HG03439 (cell line): ENCODE data around the gene FOXO6.
A peak's percentile ranks its signal among the peaks of the same experiment; 100 is the strongest.

ENCODE experiments used
- ATAC-seq: cut with Tn5 transposase; IDR thresholded peaks from one replicate; pipeline ENCODE4 v1.9.1; 2021; ENCODE audit warnings: mild to moderate bottlenecking, moderate library complexity; ENCODE audit not compliant: unreplicated experiment

FOXO6 gene

DNA sequence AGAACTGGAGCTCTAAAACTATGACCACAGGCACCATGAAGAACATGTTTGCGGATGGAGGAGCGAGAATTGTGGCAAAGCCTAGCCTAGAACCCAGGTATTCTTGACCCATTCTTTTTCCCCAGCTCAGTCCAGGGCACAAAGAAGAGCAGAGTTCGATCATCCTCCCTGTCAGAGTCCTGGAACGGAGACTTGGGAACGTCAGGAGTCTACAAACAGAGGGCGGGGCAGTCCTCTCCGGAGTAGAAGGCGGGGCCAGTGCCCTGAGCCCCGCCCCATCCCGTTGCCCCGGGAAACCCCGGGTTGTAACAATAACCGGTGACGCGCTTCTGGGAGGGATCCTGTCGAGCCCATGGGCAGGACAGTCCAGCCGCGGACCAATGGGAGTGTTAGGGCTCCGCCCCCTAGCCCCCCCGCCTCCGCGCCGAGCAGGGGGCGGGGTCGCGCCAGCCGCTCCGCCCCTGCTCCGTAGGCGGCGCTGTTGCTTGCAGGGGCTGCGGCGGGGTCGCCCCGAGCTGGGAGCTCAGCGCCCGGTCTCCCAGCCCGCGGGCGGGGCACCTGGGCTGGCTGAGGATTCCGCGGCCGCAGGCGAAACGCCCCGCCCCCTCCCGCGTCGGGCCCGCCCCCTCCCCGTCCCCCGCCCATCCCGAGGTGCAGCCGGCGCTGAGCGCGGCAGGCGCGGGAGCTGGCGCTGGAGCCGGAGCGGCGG lies at the start of gene FOXO6:
TSS of gene FOXO6 (plus strand) at position 649 of the 709 bp plus-strand sequence.
- peak; percentile 91 for ATAC-seq

DNA sequence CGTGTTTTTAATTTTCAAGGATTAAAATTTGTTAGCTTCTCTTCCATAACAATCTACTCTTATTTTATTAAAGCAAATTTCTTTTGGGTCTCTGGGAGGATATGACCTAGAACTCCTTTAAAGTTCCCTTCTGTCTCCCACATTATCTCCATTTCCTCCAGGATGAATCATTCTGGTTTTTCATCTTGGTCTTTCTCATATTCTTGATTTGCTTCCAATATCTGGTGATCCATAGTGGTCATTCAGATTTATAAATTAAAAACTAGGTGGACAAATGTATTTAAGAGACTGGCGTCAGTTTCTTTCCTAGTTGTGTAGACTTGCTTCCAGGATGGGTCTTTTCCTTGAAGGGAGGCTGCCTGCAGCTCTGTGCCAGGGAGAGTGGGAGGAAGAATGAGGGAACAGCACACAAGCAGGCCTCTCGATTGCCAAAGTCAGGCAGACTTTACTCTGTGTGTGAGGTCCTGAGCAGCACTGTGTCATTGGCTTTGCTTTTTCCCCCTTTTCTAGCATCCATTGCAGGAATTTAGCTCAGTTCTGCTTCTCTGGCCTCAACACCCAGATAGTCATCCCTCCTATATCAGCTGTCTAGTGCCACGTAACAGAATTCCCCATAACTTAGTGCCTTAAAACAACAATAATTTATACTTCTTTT lies 48.1 kb upstream of the FOXO6 start:
- ATAC-seq = no peak

DNA sequence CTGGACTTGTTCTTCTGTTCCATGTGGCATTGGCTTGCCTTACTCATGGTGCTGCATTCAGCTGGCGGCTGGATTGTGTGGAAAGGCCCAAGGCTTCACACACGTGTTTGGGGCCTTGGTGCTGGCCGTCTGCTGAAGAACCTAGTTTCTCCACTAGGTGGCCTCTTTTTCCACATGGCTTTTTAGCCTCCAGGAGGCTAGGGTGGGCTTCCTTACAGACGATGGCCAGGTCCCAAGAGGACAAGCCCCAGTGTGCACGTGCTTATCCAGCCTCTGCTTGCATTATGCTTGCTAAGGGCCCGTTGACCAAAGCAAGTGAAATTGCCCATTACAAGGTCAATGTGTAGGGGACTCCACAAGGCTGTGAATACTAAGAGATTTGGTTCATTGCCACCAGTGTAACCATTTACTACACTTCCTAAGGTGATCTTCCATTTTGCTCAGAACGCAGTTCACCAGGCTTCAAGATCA lies 47.5 kb upstream of the FOXO6 start:
- ATAC-seq = no peak

DNA sequence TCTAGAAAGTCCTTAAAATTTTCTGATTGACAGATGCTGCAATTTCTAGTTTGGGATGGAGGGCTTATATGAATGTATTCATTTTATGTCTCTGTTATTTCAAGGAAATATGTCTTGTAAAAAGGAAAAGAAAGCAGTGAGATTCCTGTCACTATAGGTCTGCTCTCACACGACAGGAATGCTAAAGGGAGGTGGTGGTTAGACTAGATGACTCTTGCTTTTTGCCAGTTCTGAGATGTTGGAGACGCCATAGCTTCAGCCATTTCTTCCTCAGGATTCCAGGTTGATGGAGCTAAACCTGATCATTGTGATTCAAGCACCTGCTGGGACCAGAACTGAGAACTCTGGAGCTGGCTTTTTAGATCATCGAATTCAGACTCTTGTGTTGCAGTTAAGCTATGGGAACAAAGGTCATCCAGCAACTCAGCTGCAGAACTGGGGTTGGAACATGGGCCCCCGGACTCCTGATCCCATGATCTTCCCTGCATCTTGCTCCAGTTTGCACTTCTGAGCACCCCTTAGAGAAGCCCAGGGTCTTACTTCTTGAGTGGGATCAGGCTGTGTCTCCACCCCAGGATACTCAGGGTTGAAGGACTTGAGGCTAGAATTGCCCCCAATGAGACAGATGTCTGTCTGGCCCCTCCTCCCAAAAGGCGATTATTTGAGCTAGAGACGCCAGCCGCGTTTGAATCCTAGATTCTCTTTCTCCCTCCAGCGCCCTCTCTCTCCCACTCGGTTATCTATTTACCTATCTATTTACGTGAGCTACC lies 46.7 kb upstream of the FOXO6 start:
- ATAC-seq = no peak

DNA sequence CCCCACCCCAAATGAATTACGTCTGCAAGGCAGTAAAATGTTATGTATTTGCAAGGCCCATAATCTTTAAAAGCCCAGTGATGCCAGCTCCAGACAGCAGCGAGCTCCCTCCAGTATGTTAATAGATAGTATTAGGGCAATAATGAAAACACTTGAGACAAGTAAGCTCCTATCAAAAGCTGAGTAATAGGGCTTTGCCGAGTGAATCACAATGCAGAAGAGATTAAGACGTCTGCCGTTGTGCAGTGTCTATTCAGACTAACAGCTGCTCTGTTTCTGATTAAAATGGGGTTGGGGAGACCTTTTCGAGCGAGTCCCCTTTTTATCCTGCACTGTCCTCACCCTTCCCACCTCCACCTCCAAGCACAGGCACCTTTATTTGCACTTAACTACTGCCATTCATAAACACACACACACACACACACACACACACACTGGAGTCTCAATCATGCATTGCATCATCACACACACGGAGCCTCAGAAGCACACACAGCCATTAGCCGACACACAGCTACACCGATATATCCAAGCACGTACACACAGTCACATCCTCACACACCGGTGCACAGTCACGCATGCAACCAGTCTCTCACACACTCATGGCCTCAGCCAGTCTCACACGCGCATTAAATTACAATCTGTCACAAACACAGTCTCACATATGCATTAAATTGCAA lies 46.0 kb upstream of the FOXO6 start:
- no peak for ATAC-seq

DNA sequence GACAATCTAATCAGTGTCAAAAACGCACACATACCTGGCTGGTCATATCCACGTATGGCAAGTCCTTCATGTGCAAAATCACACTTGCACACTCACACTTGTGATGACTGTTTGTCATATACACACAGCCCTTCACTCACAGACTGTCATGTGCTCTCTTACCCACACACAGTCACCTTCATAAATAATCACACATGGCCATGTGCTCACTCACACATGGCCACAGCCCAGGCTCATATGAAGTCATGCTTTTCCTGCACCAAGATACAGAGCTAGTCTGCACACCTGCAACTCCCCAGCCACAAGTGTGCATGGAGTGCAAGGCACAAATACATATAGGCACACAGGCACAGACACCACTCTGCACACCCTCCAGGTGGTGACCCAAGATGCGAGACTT lies 45.4 kb upstream of the FOXO6 start:
- no peak for ATAC-seq

DNA sequence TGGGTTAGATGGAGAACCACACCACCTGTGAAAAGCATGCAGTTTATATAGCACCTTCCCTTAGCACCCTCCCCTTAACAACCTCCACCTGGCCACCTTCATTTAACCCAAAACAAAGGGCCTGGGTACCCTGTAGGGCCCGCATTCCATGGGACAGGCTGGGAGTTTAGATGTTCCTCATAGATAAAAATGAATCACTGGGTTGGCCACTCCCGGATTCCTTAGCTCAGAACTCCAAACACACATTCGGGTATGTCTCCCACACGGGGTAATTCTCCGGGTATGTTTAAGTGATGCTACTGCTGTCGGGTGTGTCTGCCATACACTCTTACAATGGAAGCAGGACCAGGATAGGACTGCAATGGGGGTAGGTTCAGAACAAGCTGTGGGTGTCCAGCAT lies 43.9 kb upstream of the FOXO6 start:
- no peak for ATAC-seq

DNA sequence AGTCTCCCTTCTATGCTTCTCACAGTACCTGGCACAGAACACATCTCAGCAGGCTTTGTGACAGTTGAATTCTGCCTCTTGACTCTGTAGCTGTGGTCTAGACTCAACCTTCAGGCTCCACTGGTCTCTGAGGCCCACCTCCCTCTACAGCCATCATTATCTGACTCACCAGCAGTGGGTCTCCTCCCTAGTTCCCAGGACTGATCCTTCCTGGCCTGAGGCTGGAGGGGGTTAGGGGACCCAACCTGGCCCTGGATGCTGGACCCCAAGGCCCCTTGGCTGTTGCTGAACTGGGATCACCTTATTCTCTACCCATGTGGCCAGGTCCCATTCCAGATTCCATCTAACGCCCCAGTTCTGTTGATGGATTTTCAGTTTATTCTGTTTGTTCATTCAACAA lies 43.1 kb upstream of the FOXO6 start:
- ATAC-seq = no peak

DNA sequence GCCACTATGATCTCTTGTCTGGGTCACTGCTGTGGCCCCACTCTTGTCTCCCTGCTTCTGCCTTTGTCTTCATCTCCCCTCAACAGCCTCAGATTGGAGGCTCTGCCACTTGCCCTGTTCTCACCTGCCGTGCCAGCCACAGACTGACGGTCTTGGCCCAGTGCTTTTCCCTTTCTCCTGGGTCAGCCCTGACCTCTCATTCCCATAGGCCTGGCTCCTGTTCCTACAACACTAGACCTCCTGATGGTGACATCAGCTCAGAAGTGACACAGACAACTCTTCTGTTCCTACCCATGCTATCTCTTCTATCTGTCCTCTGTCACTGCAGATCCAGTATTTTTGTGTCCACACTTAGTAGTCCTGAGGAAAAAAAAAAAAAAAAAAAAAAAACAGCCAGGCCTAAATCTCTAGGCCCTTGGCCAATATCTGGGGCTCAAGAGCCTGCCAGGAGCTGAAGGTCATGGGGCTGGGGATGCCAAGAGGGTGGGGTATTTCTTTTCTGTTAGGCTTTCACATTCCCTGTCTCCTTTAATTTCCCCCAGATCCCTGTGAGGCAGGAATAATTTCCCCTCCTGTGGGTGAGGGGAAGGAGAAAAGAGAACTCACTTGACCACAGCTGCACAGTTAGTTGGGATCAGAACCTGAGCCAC lies 42.0 kb upstream of the FOXO6 start:
- ATAC-seq = no peak

DNA sequence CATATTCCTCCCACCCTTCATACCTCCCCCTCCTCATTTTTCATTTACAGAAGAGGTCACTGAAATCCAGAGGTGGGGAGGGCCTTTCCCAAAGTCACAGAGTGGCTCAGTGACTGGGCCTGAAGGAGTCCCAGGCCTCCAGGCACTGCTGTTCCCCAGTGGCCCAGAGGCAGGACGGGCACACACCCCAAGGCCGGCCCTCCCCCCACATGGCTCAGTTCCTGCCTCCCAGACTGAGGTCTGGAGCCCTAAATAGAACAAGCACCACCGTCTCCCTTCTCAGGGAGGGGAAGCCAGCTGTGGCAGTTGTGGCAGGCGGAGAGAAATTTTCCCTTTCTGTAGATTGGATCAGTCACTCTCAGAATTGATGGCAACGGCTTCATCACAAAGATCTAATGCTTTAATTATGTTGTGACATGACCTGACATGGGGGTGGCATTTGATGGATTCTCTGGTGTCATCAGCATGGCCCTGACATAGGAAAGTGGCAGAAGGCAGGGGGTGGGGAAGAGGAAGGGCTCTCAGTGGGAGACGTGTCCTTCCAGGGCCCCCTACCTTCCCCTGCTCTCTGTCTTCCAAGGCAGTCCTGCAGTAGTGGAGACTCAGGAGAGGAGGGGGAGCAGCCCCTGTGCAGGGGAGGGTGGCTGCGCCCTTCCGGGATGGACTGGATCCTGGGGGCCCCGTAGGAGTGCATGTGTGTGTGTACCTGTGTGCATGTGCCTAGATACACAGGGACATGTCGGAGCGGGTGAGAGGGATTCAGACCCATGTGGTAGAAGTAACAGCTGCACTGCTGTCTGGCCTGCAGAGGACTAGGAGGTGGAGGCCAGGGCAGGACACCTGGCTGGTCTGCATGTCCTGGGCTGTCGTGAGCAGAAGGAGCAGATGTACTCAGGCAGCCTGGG lies 41.2 kb upstream of the FOXO6 start:
- ATAC-seq = no peak

DNA sequence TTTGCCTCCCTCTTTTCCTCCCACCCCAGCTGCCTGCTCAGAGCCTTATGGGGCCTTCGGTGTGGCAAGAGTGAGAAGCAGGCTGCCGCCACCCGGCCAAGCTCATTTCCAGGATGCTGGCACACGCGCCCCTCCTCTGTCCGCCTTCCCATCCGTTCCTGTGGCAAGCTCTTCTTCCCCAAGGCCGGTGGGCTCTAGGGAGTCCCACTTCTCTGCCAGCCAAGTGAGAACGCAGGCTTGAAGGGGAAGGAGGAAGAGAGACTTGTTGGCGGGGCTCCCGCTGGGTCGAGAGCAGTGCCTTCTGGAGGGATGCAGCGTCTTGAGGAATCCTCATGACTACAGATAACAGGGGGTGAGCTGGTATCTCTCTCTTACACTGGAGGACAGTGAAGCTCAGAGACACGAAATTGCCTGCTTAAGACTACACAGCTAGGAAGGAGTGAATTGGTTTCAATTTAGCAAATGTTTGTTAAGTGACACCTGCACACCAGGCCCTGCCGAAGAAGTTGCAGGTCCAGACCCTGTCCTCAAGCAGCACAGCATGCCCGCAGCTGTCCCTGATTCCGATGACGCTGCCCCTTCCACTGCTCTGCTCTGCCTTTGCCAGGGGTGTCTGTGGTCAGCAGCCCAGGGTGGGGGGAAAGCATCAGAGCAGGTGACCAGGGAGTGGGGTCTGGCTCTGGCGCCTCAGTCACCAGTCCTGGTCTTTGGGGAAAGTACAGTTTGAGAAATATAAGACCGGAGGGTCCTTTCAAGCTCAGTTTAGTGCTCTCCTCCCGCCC lies 40.1 kb upstream of the FOXO6 start:
- ATAC-seq = no peak

DNA sequence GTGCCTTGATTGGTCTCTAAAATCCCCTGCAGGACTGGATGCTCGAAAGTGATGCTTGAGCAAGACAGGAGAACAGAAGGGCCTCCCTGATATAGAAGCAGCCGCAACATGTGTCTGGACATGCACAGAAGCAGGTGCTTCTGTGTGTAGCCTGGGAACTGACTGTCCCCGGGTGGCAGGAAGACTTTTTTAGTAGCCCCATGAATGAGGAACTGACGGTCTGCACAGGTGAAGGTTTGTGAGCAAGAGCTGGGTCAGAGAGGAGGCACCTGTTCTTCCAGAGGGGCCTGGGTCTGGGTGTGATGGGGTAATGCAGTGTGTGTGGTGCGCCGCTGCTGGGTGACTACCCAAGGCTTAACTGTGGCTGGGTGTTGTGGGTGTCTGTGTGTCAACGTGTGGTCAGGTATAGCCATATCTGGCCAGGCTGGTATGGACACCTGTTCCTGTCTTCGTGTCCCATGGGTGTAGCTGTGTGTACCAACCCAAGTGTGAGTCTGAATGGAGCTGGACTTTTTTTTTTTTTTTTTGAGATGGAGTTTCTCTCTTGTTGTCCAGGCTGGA lies 39.1 kb upstream of the FOXO6 start:
- ATAC-seq = no peak

DNA sequence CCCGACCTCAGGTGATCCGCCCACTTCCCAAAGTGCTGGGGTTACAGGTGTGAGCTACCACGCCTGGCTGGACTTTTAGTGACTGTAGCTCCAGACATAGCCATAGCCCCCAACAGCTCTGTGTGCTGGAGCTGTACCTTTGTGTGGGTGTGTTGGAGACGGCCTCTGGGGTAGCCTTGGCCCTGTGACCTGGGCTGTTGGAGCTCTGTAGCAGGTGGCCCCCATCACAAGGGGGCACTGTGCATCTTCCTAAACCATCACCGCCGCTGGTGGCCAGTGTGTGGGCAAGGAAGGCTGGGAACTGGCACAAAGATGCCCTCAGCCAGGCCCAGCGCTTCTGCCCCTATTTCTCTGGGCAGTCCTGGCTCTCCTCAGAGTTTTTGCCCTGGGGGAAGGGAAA lies 38.4 kb upstream of the FOXO6 start:
- ATAC-seq = no peak

DNA sequence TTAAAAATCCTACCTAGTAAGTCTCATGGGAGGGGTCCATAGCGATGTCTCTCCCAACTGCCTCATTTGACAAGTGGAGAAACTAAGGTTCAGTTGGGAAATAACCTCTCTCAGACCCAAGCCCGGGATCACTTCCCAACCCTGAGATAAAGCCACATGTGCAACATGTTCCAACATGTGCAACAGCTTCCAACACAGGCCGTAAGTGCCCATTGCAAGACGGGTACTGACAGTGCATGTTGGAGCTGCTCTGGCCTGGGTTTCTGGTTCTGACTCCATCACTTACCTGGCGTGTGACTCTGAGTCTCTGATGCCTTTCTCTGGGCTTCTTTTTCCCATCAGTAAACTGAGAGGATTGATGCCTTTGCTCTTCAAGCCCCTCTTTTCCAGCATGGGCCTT lies 38.0 kb upstream of the FOXO6 start:
- no peak for ATAC-seq

DNA sequence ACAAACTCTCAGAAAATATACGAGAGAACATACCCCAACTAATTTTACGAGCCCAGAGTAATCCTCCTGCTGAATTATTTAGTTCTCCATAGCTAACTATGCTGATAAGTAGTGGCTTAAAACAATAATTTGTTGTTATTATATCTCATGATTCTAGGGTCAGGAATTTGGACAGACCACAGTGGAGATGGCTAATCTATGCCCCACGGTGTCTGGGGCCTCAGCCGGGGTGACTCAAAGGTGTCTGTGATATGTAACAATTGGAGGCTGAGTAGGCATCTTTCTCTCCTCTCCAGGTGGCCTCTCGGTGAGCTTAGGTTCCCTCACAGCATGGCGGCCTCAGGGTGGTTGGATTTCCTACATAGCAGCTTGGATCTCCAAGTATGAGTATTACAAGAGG lies 35.4 kb upstream of the FOXO6 start:
- no peak for ATAC-seq

DNA sequence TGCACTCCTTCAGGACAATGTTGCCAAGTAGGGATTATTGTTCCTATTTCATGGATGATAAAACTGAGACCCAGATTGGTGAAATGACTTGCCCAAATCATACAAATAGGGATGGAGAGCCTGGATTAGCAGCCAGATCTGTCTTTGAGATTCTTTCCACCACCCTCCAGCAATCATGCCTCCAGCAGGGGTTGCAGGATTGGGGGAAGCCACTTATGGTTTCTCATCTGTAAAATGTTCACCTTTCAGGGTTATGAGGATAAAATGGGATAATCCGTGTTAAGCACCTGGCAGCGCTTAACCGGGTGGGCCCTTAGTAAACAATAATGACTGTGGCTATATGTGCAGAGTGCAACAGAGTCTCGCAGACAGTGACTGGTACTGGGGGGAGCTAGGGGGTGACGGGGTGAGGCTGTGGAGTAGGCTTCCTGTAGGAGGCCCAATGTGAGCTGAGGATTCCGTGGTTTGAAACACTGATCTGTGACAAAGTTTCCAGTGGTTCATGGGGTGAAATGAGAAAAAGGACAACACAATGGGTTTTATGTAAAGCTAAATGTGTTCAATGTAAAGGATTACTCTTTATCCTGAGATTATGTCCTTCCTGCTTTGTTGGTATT lies 33.7 kb upstream of the FOXO6 start:
- no peak for ATAC-seq

DNA sequence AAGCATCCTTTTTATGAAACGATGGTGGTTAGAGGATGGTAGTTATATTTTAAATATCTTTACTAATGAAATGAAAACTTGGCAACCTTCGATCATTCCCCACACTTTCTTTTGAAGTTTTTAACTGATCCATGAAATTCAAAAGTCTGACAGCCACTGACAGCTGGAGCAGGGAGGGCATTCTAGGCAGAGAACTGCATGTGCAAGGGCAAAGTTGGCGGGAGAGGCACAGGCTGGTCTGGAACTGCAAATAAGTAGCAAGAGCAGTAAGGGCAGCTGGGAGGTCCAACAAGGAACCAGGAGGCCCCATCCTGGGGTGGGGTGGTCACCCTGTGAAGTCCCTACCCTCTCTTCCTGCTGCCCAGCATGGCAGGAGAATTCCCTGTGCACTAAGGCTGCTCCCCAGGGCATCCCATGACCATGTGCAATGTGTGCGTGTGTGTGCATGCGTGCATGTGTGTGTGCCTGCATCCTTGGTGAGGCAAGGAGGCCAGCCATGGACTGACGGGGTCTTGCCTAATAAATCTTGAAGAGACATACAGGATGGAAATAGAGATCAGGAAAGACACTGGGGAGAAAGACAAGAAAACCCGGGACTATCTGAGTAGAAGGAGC lies 33.1 kb upstream of the FOXO6 start:
- no peak for ATAC-seq
